Neural crest cell (in vitro differentiated cells): Measurements from ENCODE around the gene WNT5B. TPM values are rescaled to one million over a fixed set of nuclear protein-coding genes. Genes with fewer than 3 reads are reported as not detected.

Experiments used
- DNase-seq: peaks from one replicate; pipeline ENCODE4 v3.0.0; 2021; ENCODE audit warnings: low read depth, mixed read lengths, low spot score
- H3K27ac Mint-ChIP-seq: one replicate; pipeline ENCODE4 v1.8.0; 2021; ENCODE audit warnings: mild to moderate bottlenecking, mixed read lengths; ENCODE audit not compliant: unreplicated experiment
- H3K27me3 Mint-ChIP-seq: 2 replicates; pipeline ENCODE4 v1.8.0; 2021; ENCODE audit warnings: low read depth, mild to moderate bottlenecking, mixed read lengths
- H3K36me3 Mint-ChIP-seq: 2 replicates; pipeline ENCODE4 v1.8.0; 2021; ENCODE audit warnings: low read depth, mild to moderate bottlenecking, mixed read lengths
- H3K4me1 Mint-ChIP-seq: 2 replicates; pipeline ENCODE4 v1.8.0; 2021; ENCODE audit warnings: mixed read lengths
- H3K4me3 Mint-ChIP-seq: one replicate; pipeline ENCODE4 v1.8.0; 2021; ENCODE audit warnings: mild to moderate bottlenecking, mixed read lengths
- H3K9me3 Mint-ChIP-seq: 2 replicates; pipeline ENCODE4 v1.8.0; 2021; ENCODE audit warnings: mixed read lengths
- total RNA-seq: library from RNA; stranded (reverse); gene quantifications from 2 replicates; pipeline ENCODE4 v1.2.1, GENCODE V29; 2021
- TF ChIP-seq, protein P1 (sequence below): fragments of 200-600 bp; sonication (generic); conservative IDR thresholded peaks from 2 replicates; pipeline ENCODE4 v1.5.0; 2021; ENCODE audit warnings: antibody characterized with exemption, mild to moderate bottlenecking

WNT5B gene
- total RNA-seq, 1 donor from 2014 or later = 14.2 TPM

DNA sequence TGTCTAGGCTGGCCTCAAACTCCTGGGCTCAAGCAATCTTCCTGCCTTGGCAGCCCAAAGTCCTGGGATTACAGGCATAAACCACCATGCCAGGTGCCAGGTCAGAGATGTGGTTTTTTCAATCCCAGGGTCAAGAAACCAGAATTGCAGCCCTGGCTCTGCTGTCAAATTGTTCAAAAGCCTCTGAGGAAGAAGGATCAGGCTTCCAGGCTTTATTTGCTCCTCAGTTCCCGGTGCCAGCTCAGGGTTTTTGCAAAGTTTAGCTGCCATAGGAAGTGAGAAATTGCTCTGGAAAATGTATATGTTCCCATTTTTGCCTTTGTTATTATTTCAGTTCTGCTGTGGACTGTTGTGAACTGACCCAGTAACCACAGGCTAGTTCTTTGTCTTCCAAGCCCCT lies 28.7 kb downstream of the WNT5B start:
- Mint-ChIP-seq H3K9me3 (no peaks in the 10 kb centered on the region), H3K36me3 (no peaks in the 10 kb centered on the region), H3K27ac (no peak overlapping the region), H3K4me1 (peaks cover 15% of the 10 kb centered on the region), H3K4me3 (no peak overlapping the region), H3K27me3 (peaks cover 19% of the 10 kb centered on the region)
- no peak for DNase-seq
- TF ChIP-seq, protein P1, sequence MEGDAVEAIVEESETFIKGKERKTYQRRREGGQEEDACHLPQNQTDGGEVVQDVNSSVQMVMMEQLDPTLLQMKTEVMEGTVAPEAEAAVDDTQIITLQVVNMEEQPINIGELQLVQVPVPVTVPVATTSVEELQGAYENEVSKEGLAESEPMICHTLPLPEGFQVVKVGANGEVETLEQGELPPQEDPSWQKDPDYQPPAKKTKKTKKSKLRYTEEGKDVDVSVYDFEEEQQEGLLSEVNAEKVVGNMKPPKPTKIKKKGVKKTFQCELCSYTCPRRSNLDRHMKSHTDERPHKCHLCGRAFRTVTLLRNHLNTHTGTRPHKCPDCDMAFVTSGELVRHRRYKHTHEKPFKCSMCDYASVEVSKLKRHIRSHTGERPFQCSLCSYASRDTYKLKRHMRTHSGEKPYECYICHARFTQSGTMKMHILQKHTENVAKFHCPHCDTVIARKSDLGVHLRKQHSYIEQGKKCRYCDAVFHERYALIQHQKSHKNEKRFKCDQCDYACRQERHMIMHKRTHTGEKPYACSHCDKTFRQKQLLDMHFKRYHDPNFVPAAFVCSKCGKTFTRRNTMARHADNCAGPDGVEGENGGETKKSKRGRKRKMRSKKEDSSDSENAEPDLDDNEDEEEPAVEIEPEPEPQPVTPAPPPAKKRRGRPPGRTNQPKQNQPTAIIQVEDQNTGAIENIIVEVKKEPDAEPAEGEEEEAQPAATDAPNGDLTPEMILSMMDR = no peak

DNA sequence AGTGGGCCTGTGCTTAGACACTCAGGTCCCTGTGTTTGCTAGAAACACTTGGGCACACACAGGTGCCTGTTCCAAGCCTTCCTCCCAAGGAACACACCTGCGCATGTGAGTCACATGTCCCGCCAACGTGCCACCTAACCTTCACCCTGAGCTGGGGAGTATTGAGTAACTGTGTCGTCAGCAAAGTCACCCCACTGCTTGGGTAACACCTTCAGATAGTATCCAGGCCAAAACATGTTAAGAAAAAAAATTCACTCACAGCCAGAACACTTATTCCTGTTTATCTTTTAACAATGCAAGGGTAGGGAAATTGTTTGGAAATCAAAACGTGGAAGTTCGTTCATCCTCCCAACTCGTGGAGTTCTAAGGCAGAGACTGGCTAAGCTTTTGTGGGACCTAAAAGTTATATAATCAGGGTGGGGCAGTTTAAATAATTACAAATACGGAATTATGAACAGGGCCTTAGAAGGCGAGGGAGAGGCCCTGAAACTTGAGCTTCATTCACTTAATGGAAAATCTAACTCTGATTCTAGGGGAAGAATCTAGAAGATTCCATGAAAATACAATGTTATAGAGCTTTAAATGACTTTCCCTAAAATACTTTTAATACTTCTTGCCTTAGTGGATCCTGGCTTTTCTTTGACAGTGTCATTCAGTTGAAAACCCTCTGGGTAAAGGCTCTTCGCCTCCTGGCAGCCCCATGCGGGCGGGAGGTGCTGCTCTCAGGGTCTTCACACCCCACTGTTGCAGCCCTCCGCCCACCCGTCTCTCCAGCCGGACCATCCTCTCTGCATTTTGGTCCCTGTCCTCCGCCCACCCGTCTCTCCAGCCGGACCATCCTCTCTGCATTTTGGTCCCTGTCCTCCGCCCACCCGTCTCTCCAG lies 31.5 kb downstream of the WNT5B start:
- TF ChIP-seq, protein P1 = no peak
- DNase-seq = no peak
- Mint-ChIP-seq H3K4me3 (peak overlapping the region; percentile 82), H3K36me3 (no peaks in the 10 kb centered on the region), H3K4me1 (peaks cover 20% of the 10 kb centered on the region), H3K27ac (peak overlapping the region; percentile 22), H3K9me3 (no peaks in the 10 kb centered on the region), H3K27me3 (peaks cover 32% of the 10 kb centered on the region)

DNA sequence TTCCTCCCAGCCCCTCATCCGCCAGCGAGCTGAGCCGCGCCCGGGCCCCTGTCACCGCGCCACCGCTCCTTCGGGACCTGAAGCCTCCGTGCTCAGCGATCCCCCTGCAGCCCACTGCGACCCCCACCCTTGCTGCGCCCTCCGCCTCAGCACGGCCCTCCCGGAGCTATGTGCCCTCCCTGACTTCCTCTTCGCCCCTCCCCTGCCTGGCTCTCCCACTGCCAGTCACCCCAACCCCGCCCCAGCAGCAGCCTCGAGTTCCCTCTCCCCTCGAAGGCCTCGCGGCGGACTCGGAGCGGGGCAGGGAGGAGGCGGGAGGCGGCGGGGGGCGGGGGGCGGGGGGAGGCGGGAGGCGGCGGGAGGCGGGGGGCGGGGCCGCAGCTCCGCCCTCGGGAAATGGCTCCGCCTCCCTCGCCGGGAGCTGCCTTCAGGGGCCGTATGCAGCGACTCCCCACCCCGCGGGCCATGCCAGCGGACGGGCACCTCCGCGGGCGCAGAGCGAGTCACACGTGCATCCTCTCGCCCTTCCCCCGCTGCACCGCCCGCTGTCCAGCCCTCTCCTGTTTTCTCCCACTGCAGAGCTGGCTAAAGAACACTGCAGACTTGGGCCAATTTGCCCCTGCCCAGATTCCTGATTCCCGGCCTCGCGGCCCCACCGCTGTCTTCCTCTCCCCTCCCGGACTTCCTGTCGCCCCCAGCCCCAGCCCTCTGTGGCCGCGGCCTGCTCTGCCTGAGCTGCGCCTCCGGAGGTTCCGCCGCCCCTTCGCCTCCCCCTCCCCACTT lies 32.7 kb downstream of the WNT5B start:
- TF ChIP-seq, protein P1 = no peak
- peaks cover 21% of the 10 kb centered on the region for H3K4me1 Mint-ChIP-seq
- peaks cover 30% of the 10 kb centered on the region for H3K27me3 Mint-ChIP-seq
- peak; percentile 63 for DNase-seq
- H3K4me3 Mint-ChIP-seq = peak overlapping the region; percentile 86
- no peaks in the 10 kb centered on the region for H3K9me3 Mint-ChIP-seq
- H3K27ac Mint-ChIP-seq = no peak overlapping the region
- no peaks in the 10 kb centered on the region for H3K36me3 Mint-ChIP-seq

DNA sequence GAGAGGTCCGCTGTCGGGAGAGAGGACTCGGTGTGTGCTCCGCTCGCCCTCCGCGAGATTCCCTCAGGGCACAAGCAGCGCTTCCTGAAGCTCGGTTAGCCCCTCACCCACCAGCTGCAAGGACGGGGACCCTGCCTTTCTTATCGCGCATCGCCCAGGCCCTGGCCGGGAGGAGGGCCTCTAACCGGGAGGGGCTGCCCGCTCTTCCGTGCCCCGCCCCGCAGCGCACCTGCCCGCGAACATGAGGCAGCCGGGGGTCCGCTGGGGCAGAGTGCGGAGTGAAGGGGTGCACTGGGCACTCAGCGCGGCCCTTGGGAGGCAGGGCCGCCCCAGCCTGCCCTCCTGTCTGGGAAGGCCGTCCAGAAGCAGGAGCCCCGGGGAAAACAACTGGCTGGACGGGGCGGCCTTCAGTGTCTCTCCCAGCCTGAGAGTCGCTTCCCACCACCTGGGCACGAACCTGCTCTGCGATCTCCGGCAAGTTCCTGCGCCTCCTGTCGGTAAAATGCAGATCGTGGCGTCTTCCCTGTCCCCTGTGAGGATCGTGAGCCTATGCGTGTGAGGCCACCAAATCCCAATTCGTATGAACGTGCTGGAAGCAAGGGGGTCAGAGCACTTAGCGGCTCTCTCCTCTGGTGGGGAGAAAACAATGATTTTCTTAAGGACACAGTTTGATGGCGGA lies 33.9 kb downstream of the WNT5B start:
- peaks cover 33% of the 10 kb centered on the region for H3K27me3 Mint-ChIP-seq
- no peaks in the 10 kb centered on the region for H3K9me3 Mint-ChIP-seq
- no peaks in the 10 kb centered on the region for H3K36me3 Mint-ChIP-seq
- peak; percentile 59 for DNase-seq
- no peak overlapping the region for H3K27ac Mint-ChIP-seq
- H3K4me1 Mint-ChIP-seq = peaks cover 29% of the 10 kb centered on the region
- H3K4me3 Mint-ChIP-seq = peak overlapping the region; percentile 78
- TF ChIP-seq, protein P1 = peak; percentile 80

DNA sequence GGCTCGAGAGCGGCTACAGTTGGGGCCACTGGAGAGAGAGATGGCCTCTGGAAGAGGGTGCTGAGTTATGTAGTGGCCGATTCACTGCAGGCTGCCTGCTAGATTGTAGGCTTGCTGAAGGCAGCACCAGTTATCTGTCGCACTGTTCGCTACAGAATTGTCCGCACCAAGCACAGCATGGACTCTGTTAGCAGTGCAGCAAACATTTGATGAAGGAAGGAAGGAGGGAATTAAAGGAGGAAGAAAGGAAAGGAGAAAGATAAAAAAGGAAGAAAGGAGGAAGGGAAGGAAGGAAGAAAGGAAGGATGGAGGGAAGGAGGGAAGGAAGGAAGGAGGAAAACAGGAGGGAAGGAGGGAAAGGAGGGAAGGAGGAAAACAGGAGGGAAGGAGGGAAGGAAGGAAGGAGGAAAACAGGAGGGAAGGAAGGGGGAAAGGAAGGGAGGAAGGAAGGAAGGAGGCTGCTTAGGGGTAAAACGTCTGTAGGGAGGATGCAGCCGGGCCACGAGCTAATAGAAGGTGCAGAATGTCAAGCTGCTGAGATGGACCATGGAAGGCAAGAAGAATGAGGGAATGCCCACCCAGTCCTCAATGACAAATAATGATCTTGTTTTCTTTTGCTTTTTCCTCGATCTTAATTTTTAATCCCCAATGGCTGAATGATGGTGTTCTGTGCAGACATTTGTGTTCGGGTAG lies 34.6 kb downstream of the WNT5B start:
- H3K4me3 Mint-ChIP-seq = peak overlapping the region; percentile 78
- H3K27me3 Mint-ChIP-seq = peaks cover 33% of the 10 kb centered on the region
- H3K27ac Mint-ChIP-seq = no peak overlapping the region
- H3K36me3 Mint-ChIP-seq = no peaks in the 10 kb centered on the region
- no peak for DNase-seq
- TF ChIP-seq, protein P1 = peak; percentile 14
- H3K9me3 Mint-ChIP-seq = no peaks in the 10 kb centered on the region
- H3K4me1 Mint-ChIP-seq = peaks cover 30% of the 10 kb centered on the region
